Measurements from ENCODE around the gene PRR32.
"Not testable (repeated sequence)": the region's sequence is repeated elsewhere in the genome, so short reads cannot be mapped to it uniquely, and the experiment has no call there.

Gene PRR32

GRCh38 chrX:126819429-126819828, at the start of gene PRR32:
Gene PRR32, plus strand, starts transcription at chrX:126819729. Its CDS starts 115 bp downstream, at chrX:126819844.
- no peak for DNase-seq (ENCODE audit: low spot score)

- DNase-seq (ENCODE audit: low spot score), result peak; percentile 1
Measured at GRCh38 chrX:126770179-126770578, 49.4 kb upstream of the PRR32 start.

GRCh38 chrX:126785539-126785938, 34.0 kb upstream of the PRR32 start:
- no peak for DNase-seq (ENCODE audit: low spot score)

GRCh38 chrX:126799059-126799458, 20.5 kb upstream of the PRR32 start:
- DNase-seq (ENCODE audit: low spot score), result no peak

GRCh38 chrX:126806784-126807183, 12.7 kb upstream of the PRR32 start:
- not testable (repeated sequence) for DNase-seq (ENCODE audit: low spot score)

- no peak for DNase-seq (ENCODE audit: low spot score)
Measured at GRCh38 chrX:126815806-126816205, 3.7 kb upstream of the PRR32 start.

- no peak for DNase-seq (ENCODE audit: low spot score)
Measured at GRCh38 chrX:126820700-126821420, 1.3 kb downstream of the PRR32 start.

GRCh38 chrX:126824338-126825007, 4.9 kb downstream of the PRR32 start:
- DNase-seq (ENCODE audit: low spot score), result no peak

- no peak for DNase-seq (ENCODE audit: low spot score)
Measured at GRCh38 chrX:126825566-126826193, 6.2 kb downstream of the PRR32 start.

- no peak for DNase-seq (ENCODE audit: low spot score)
Measured at GRCh38 chrX:126836186-126836585, 16.7 kb downstream of the PRR32 start.

- no peak for DNase-seq (ENCODE audit: low spot score)
Measured at GRCh38 chrX:126847143-126847542, 27.6 kb downstream of the PRR32 start.

GRCh38 chrX:126855839-126856524, 36.5 kb downstream of the PRR32 start:
- DNase-seq (ENCODE audit: low spot score), result no peak

Measured in COLO829 (cell line).